Left kidney (tissue), 2 donors: Measurements from ENCODE around the gene APOL2. TPM values are rescaled to one million over a fixed set of nuclear protein-coding genes. Genes with fewer than 3 reads are reported as not detected.
"Not testable (repeated sequence)": the region's sequence is repeated elsewhere in the genome, so short reads cannot be mapped to it uniquely, and the experiment has no call there.

Experiments used
- DNase-seq: peaks from one replicate; pipeline ENCODE4 v3.0.0-alpha.2; 2013
- polyA plus RNA-seq: library from polyadenylated mRNA; unstranded; fragments of 120-200 nt; gene quantifications from one replicate; pipeline ENCODE4 v1.2.1, GENCODE V29; 2013; ENCODE audit not compliant: insufficient read length

Gene APOL2
- polyA plus RNA-seq, 1 donor = 35.1 TPM

- DNase-seq = not testable (repeated sequence)
Measured at GRCh38 chr22:36263886-36264664, 24.7 kb upstream of the APOL2 start.

GRCh38 chr22:36263216-36263673, 23.9 kb upstream of the APOL2 start:
- not testable (repeated sequence) for DNase-seq

DNA sequence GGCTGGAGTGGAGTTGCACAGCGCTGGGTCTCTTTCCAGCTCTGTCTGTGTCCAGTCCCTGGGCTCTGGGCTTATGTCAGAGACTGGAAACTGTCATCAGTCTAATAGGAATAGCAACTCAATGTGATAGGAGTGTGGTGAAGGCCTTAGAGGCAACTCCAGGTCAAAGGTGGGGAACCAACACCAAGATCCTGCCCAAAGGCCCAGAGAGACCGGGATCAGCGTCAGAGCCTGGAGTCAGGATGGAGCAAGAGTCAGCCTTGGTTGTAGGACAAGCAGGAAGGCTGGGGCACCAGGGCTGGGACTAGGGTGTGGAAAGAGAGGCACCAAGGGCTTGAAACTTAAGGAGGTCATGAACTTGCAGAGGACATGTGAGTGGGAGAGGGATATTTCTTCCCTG, 23.0 kb upstream of the APOL2 start:
- not testable (repeated sequence) for DNase-seq

GRCh38 chr22:36261675-36262074, 22.3 kb upstream of the APOL2 start:
- DNase-seq = not testable (repeated sequence)

DNA sequence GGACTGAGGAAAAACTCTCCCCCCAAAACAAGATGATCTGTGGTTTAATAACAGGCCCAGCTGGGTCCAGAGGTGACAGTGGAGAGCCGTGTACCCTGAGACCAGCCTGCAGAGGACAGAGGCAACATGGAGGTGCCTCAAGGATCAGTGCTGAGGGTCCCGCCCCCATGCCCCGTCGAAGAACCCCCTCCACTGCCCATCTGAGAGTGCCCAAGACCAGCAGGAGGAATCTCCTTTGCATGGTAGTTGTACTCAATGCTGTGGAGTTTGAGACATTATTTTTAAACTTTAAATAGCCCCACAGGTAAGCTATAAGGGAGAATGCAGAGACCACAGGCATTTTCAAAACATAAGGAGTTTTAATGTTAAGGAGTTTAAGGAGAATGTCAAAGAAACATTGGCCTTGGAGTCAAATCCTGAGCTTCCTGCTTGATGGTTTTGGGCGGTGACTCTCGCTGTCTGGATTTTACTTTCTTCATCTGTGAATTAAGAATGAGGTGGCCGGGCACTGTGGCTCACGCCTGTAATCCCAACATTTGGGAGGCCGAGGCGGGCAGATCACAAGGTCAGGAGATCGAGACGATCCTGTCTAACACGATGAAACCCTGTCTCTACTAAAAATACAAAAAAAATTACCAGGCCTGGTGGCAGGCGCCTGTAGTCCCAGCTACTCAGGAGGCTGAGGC, 20.4 kb upstream of the APOL2 start:
- DNase-seq = no peak

DNA sequence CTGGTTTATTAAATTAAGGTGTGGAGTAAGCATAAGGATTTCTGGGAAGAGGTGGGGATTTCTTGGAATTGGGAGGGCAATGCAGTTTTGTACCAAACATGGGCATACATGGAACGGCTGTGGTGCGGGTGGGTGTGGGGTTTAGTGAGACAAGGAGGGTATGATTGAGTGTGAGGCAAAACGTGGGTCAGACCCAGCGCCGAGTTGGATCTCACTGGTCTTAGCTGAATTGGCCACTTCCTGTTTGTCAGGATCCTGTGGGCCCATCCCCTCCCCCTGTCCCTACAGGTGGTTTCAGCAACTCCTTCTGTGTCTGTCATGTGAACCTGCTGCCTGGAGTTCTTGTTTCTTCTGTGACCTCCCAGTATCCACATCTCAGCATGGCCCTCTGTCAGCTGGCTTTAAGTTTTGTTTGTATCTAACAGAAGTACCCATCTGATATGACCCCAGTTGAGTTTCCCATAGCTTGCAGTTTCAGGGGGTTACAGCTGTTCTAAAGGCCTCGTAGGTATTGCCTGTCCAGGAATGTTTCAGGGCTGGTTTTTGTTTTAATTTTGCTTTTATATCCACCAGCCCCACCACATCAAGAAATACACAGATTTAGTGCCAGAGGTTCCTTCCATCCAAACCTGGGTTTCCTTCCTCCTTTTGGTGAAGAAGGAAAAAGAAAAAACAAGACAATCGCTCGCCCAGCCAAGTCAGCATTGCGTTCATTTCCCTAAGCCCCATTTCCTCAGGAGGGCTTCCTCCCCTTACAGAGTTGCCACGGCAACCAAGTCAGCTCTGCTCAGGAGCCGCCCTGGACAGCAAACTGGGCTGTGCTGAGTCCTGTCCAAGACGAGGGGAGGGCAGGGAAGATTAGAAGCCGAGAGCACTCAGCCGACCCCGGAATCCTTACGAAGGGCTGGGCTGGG, 19.6 kb upstream of the APOL2 start:
- peak; percentile 57 for DNase-seq

DNA sequence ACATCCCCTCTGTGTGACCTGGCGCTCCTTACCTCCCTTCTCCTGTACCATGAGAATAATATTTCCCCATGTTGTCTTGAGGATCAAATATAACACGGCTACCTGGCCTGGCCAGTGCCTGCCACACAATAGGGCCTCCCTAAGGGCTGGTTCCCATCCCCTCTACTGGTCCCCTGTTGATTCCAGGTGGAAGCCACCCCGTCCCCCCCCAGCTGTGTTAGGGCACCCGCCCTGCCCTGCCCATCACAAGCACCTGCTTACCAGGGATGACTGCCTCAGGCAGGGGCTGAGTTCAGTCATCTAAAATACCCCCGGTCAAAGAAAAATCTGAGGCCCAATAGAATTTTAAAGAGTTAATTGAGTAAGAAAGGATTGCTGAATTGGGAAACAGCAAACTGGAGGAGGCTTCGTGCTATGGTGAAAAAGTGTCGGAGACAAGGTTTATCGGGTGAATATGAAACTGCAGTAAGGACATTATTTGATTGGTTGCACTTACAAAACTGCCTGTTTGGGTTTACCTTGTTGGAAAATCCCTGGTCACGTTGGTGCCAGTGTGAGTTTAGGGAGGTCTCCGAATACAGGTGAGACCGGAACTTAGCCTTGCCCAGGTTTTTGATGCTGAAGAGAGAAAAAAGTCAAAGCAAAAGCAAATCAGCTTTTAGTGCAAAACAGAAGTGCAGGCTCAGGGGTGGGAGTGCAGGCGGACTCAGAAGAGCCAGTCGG, 18.8 kb upstream of the APOL2 start:
- no peak for DNase-seq

DNA sequence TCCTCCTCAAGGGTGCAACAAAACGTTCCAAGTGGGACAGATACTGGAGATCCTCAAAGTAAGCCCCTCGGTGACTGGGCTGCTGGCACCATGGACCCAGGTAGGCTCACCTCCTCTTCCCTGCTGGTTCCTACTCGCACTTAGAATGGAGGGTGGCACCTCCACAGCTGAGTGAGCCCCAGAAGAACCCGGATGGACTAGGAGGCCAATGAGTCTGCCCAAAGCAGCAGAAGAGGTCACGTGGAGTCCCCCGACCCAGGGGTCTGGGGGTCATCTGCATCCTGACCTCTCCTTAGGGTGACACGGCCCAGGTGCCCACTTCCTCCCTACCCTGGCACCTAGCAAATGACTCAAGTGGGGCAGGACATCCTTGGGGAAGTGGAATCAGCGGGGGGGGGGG, 18.0 kb upstream of the APOL2 start:
- no peak for DNase-seq

- DNase-seq = no peak
Measured at GRCh38 chr22:36256478-36256877, 17.2 kb upstream of the APOL2 start.

DNA sequence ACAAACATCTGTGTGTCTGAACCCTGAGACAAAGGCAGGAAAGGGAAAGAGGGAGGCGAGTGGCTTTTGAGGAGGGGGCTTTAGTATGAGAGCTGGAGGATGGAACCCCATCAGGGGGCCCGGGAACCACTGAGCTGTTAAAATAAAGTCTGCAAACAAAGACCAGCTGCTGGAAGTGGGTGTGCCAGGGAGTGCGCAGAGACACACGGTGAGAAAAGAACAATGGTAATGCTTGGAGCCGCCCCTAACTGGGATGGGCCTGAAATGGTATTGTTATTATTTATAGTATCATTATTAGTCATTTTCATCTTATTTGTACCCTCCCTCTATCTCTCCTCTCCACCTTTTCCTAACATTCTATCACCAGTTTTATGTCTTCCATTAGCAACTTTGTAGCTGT, 16.2 kb upstream of the APOL2 start:
- DNase-seq = not testable (repeated sequence)

- DNase-seq = no peak
Measured at GRCh38 chr22:36253523-36254490, 14.5 kb upstream of the APOL2 start.

DNA sequence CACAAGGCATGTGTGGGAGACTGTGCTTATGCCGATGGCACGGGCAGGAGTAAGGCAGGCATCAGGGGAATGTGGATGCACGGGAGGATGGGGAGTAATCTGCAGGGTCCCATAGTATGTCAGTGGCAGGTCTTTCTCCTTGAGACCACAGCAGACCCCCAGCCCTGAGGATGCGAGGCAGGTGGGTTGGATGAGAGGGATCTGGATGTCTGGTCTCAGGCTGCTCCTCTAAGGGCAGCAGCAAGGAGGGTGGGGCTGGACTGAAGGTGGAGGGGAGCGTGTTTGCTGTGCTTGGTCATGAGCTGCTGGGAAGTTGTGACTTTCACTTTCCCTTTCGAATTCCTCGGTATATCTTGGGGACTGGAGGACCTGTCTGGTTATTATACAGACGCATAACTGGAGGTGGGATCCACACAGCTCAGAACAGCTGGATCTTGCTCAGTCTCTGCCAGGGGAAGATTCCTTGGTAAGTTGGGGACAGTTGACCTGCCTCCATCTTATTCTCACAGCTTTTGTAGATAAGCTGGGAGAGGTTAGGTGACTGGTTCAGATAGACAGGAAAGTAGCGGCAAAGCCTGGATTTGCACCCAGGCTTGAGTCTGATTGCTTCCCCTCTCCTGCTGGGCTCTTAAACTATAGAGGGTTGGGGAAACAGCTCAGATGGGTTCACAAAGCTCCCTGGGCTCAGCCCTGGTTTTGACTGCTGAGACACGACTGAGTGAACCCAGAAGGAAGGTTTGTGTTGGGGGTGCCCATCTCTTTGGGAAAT, 13.6 kb upstream of the APOL2 start, which contains the start of gene APOL1:
Gene APOL1 (plus strand): TSS at position 380 of the 769 bp plus-strand sequence. CDS start 1,823 bp downstream, outside the sequence.
- DNase-seq = no peak

- not testable (repeated sequence) for DNase-seq
Measured at GRCh38 chr22:36251979-36252608, 12.8 kb upstream of the APOL2 start.

DNA sequence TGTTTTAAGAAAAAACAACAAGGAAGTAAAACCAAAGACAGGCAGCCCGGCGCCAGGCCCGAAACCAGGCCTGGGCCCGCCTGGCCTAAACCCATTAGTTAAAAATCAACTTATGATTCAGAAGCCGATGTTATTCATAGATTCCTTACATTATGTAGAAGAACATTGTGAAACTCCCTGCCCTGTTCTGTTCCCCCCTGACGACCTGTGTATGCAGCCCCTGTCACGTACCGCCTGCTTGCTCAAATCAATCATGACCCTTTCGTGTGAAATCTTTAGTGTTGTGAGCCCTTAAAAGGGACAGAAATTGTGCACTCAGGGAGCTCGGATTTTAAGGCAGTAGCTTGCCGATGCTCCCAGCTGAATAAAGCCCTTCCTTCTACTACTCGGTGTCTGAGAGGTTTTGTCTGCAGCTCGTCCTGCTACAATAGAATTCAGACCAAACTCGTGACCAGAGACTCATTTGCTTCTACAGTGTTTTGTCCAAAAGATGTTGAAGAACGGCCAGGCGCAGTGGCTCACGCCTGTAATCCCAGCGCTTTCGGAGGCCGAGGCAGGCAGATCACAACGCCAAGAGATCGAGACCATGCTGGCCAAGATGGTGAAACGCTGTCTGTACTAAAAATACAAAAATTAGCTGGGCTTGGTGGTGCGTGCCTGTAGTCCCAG, 11.1 kb upstream of the APOL2 start:
- not testable (repeated sequence) for DNase-seq

- DNase-seq = no peak
Measured at GRCh38 chr22:36249160-36249559, 9.8 kb upstream of the APOL2 start.

DNA sequence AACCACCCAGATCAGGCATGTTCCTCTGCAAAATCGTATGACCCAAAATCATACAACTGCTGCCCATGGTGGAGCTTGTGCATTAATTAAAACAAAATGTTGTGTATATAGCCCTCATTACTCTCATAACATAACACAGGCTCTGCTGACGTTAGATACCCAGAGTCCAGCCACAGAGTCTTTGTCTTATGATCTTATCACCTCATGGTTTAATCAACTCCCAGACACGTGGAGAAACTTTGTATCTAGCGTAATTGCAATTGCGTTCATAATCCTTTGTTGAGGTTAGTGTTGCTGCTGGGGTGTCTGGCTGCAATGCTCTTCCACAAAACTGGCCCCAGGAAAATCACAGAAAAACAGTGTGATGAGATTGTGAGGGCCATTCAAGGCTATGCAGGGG, 8.6 kb upstream of the APOL2 start:
- no peak for DNase-seq

GRCh38 chr22:36246718-36247117, 7.4 kb upstream of the APOL2 start:
- DNase-seq = no peak

GRCh38 chr22:36245805-36246356, 6.6 kb upstream of the APOL2 start:
- no peak for DNase-seq
